HG03520 (cell line): Measurements from ENCODE around the gene CISD3.

Experiments
- ATAC-seq: cut with Tn5 transposase; IDR thresholded peaks from one replicate; pipeline ENCODE4 v1.9.1; 2021; ENCODE audit warnings: mild to moderate bottlenecking, moderate library complexity; ENCODE audit not compliant: unreplicated experiment

CISD3 gene

GRCh38 chr17:38742411-38743308 lies 12.5 kb downstream of the CISD3 start:
- ATAC-seq = no peak

- ATAC-seq = no peak
These were observed 13.5 kb downstream of the CISD3 start for GRCh38 chr17:38743556-38744171.

- ATAC-seq = no peak
These were observed 15.4 kb downstream of the CISD3 start for GRCh38 chr17:38745545-38745944.

GRCh38 chr17:38746004-38746848 lies 16.1 kb downstream of the CISD3 start:
- ATAC-seq = no peak

- no peak for ATAC-seq
These were observed 16.8 kb downstream of the CISD3 start for GRCh38 chr17:38746849-38747462.

- ATAC-seq = no peak
These were observed 17.5 kb downstream of the CISD3 start for GRCh38 chr17:38747463-38748148.

GRCh38 chr17:38748149-38748891 lies 18.2 kb downstream of the CISD3 start, which contains the start of gene PCGF2:
PCGF2 (minus strand) TSS chr17:38748336; CDS start chr17:38740402, 7,934 bp downstream.
- ATAC-seq = no peak

GRCh38 chr17:38748892-38749222 lies 18.7 kb downstream of the CISD3 start:
- no peak for ATAC-seq

- ATAC-seq = no peak
These were observed 19.3 kb downstream of the CISD3 start for GRCh38 chr17:38749223-38750043.

- no peak for ATAC-seq
These were observed 19.8 kb downstream of the CISD3 start for GRCh38 chr17:38750044-38750311.

- no peak for ATAC-seq
These were observed 20.4 kb downstream of the CISD3 start for GRCh38 chr17:38750312-38751121.

GRCh38 chr17:38751144-38751807 lies 21.1 kb downstream of the CISD3 start:
- no peak for ATAC-seq

- peak; percentile 33 for ATAC-seq
These were observed 21.7 kb downstream of the CISD3 start for GRCh38 chr17:38751808-38752307.

GRCh38 chr17:38752308-38753070 lies 22.3 kb downstream of the CISD3 start, which contains the start of gene PSMB3:
PSMB3 (plus strand) TSS chr17:38752741; CDS start chr17:38752827, 86 bp downstream.
- ATAC-seq = peak; percentile 64

- no peak for ATAC-seq
These were observed 22.9 kb downstream of the CISD3 start for GRCh38 chr17:38753071-38753506.

GRCh38 chr17:38761612-38762011 lies 31.5 kb downstream of the CISD3 start:
- ATAC-seq = no peak

- no peak for ATAC-seq
These were observed 32.1 kb downstream of the CISD3 start for GRCh38 chr17:38762231-38762630.
